Panc1 (cell line): ENCODE data around the gene PIGP.

Experiments
- POLR2AphosphoS5 ChIP-seq: IDR thresholded peaks from 2 replicates; pipeline ENCODE4 v1.6.1; 2012; ENCODE audit warnings: mild to moderate bottlenecking, low read depth, low read length, moderate library complexity
- REST ChIP-seq, 2 experiments: IDR thresholded peaks; 2 replicates each; pipeline ENCODE4 v1.6.1; 2011 to 2012; ENCODE audit warnings: low read depth in 2 of 2, control low read depth in 1 of 2, low read length in 1 of 2, mild to moderate bottlenecking in 1 of 2, moderate library complexity in 1 of 2; ENCODE audit not compliant: insufficient read depth in 1 of 2
- TF ChIP-seq, protein P1 (sequence below): fragments of 450-650 bp; IDR thresholded peaks from 2 replicates; pipeline ENCODE4 v1.5.1; 2017; ENCODE audit warnings: mild to moderate bottlenecking

DNA sequence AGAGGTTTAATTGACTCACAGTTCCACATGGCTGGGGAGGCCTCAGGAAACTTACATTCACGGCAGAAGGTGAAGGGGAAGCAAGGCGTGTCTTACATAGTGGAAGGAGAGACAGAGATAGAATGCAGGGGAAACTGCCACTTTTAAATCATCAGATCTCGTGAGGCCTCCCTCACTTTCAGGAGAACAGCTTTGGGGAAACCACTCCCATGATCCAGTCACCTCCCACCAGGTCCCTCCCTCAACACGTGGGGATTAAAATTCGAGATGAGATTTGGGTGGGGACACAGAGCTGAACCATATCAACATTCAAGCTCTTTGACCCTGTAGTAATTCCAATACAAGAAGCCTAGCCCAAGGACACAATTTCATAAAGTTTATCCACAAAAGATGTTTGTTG lies 13.7 kb downstream of the PIGP start:
- no peak for TF ChIP-seq REST (IDR thresholded peaks at IDR 0.05; ENCODE audit: insufficient read depth in 1 of 2, low read depth in 2 of 2, low read length in 1 of 2)
- TF ChIP-seq, protein P1, sequence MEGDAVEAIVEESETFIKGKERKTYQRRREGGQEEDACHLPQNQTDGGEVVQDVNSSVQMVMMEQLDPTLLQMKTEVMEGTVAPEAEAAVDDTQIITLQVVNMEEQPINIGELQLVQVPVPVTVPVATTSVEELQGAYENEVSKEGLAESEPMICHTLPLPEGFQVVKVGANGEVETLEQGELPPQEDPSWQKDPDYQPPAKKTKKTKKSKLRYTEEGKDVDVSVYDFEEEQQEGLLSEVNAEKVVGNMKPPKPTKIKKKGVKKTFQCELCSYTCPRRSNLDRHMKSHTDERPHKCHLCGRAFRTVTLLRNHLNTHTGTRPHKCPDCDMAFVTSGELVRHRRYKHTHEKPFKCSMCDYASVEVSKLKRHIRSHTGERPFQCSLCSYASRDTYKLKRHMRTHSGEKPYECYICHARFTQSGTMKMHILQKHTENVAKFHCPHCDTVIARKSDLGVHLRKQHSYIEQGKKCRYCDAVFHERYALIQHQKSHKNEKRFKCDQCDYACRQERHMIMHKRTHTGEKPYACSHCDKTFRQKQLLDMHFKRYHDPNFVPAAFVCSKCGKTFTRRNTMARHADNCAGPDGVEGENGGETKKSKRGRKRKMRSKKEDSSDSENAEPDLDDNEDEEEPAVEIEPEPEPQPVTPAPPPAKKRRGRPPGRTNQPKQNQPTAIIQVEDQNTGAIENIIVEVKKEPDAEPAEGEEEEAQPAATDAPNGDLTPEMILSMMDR, result no peak
- TF ChIP-seq POLR2AphosphoS5, result no peak
